ENCODE data around the gene PRTFDC1. TPM values are rescaled to one million over a fixed set of nuclear protein-coding genes. Genes with fewer than 3 reads are reported as not detected.

Gene PRTFDC1
- total RNA-seq, 1 donor from 2014 or later = 14.4 TPM

DNA sequence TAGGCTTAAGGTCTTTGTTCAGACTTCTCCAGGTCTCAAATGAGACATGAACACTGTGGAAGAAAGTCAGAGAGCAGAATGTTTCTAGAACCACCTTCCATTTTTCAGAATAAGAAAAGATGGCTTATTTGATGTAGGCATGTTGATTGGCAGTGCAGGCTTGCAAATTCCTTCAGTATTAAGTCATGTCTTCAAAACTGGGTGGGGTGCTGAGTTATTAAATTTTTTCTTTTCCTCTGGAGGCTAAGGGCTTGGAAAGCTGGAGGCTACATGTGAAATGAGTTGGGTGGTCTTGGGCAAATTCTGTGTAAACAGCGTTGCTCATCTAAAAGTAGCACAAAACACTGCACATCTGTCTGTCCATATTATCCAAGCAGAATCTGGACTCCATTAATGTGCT lies 62.8 kb downstream of the PRTFDC1 start:
- peaks cover 3% of the 10 kb centered on the region for H3K27me3 Mint-ChIP-seq (ENCODE audit: unreplicated experiment)
- H3K4me1 Mint-ChIP-seq (ENCODE audit: low read depth, unreplicated experiment) = peaks cover 2% of the 10 kb centered on the region
- TF ChIP-seq, protein P1, sequence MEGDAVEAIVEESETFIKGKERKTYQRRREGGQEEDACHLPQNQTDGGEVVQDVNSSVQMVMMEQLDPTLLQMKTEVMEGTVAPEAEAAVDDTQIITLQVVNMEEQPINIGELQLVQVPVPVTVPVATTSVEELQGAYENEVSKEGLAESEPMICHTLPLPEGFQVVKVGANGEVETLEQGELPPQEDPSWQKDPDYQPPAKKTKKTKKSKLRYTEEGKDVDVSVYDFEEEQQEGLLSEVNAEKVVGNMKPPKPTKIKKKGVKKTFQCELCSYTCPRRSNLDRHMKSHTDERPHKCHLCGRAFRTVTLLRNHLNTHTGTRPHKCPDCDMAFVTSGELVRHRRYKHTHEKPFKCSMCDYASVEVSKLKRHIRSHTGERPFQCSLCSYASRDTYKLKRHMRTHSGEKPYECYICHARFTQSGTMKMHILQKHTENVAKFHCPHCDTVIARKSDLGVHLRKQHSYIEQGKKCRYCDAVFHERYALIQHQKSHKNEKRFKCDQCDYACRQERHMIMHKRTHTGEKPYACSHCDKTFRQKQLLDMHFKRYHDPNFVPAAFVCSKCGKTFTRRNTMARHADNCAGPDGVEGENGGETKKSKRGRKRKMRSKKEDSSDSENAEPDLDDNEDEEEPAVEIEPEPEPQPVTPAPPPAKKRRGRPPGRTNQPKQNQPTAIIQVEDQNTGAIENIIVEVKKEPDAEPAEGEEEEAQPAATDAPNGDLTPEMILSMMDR (IDR thresholded peaks at IDR 0.05; ENCODE audit: partially characterized antibody, unreplicated experiment) = no peak
- no peak for DNase-seq
- no peaks in the 10 kb centered on the region for H3K9me3 Mint-ChIP-seq (ENCODE audit: unreplicated experiment)
- no peak overlapping the region for H3K4me3 Mint-ChIP-seq (ENCODE audit: unreplicated experiment)
- no peaks in the 10 kb centered on the region for H3K36me3 Mint-ChIP-seq (ENCODE audit: unreplicated experiment)
- H3K27ac Mint-ChIP-seq (ENCODE audit: unreplicated experiment) = no peak overlapping the region

DNA sequence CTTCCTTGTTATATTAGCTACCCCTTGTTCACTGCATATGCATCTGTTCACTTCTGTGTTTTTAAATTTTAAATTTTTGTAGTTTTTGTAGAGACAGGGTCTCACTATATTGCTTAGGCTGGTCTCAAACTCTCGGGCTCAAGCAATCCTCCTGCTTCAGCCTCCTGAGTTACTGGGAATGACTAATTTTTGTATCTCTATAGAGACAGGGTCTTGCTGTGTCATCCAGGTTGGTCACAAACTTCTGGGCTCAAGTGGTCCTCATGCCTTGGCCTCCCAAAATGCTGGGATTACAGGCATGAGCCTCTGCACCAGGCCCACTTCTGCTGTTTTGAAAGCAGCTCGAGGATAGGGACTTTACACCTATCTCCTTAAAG lies 64.6 kb downstream of the PRTFDC1 start:
- Mint-ChIP-seq H3K4me3 (ENCODE audit: unreplicated experiment) (no peak overlapping the region), H3K4me1 (ENCODE audit: low read depth, unreplicated experiment) (peaks cover 2% of the 10 kb centered on the region), H3K27ac (ENCODE audit: unreplicated experiment) (no peak overlapping the region)

DNA sequence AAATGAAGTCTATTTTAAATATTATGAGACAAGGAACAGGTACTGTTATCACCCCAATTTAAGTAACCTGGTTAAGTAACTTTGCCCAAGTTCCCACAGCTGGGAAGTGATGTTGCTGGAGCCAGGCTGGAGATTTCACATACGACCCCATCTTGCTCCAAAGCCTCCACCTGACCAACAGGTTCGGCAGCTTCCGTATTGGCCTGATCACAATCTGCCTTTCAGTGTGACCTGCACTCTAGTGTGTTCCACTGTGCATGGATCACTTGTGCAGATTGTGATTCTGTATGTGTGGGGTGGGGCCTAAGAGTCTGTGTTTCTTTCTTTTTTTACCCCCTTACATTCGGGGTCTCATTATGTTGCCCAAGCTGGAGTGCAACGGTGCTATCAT lies 66.1 kb downstream of the PRTFDC1 start:
- no peak overlapping the region for H3K27ac Mint-ChIP-seq (ENCODE audit: unreplicated experiment)

More for the DNA sequence above, 64.6 kb downstream of the PRTFDC1 start:
- Mint-ChIP-seq H3K27me3 (ENCODE audit: unreplicated experiment) (peaks cover 3% of the 10 kb centered on the region), H3K36me3 (ENCODE audit: unreplicated experiment) (no peaks in the 10 kb centered on the region), H3K9me3 (ENCODE audit: unreplicated experiment) (no peaks in the 10 kb centered on the region)
- TF ChIP-seq, protein P1 (IDR thresholded peaks at IDR 0.05; ENCODE audit: partially characterized antibody, unreplicated experiment) = no peak
- DNase-seq = no peak

DNA sequence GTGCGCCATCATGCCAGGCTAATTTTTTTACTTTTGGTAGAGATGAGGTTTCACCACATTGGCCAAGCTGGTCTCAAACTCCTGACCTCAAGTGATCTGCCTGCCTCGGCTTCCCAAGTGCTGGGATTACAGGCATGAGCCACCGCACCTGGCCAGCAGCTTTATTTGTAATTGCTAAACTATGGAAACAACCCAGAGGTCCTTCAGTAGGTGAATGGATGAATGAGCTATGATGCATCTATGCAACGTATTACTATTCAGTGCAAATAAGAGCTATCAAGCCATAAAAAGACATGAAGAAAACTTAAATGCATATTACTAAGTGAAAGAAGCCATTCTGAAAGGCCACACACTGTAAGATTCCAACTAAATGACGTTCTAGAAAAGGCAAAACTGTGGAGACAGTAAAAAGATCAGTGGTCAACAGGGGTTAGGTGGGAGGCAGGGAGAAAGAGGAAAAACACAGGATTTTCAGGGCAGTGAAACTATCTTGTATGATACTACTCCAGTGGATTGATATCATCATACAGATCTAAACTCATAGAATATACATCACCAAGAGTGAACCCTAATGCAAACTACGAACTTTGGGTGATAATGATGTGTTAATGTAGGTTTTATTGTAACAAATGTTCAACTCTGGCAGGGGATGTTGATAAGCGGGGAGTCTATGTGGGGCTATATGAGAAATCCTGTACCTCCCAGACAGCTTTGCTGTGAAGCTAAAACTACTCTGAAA lies 66.7 kb downstream of the PRTFDC1 start:
- Mint-ChIP-seq H3K4me3 (ENCODE audit: unreplicated experiment) (no peak overlapping the region), H3K9me3 (ENCODE audit: unreplicated experiment) (no peaks in the 10 kb centered on the region), H3K27me3 (ENCODE audit: unreplicated experiment) (peaks cover 1% of the 10 kb centered on the region), H3K4me1 (ENCODE audit: low read depth, unreplicated experiment) (peaks cover 2% of the 10 kb centered on the region), H3K36me3 (ENCODE audit: unreplicated experiment) (no peaks in the 10 kb centered on the region), H3K27ac (ENCODE audit: unreplicated experiment) (no peak overlapping the region)
- TF ChIP-seq, protein P1 (IDR thresholded peaks at IDR 0.05; ENCODE audit: partially characterized antibody, unreplicated experiment) = no peak
- no peak for DNase-seq

More for the DNA sequence above, 66.1 kb downstream of the PRTFDC1 start:
- Mint-ChIP-seq H3K4me1 (ENCODE audit: low read depth, unreplicated experiment) (peaks cover 2% of the 10 kb centered on the region), H3K4me3 (ENCODE audit: unreplicated experiment) (no peak overlapping the region), H3K9me3 (ENCODE audit: unreplicated experiment) (no peaks in the 10 kb centered on the region), H3K27me3 (ENCODE audit: unreplicated experiment) (peaks cover 3% of the 10 kb centered on the region), H3K36me3 (ENCODE audit: unreplicated experiment) (no peaks in the 10 kb centered on the region)
- DNase-seq = no peak
- TF ChIP-seq, protein P1 (IDR thresholded peaks at IDR 0.05; ENCODE audit: partially characterized antibody, unreplicated experiment) = no peak

- H3K27ac Mint-ChIP-seq (ENCODE audit: unreplicated experiment) = no peak overlapping the region
- H3K9me3 Mint-ChIP-seq (ENCODE audit: unreplicated experiment) = no peaks in the 10 kb centered on the region
- H3K4me1 Mint-ChIP-seq (ENCODE audit: low read depth, unreplicated experiment) = peaks cover 5% of the 10 kb centered on the region
- no peak for DNase-seq
- H3K36me3 Mint-ChIP-seq (ENCODE audit: unreplicated experiment) = no peaks in the 10 kb centered on the region
- no peaks in the 10 kb centered on the region for H3K27me3 Mint-ChIP-seq (ENCODE audit: unreplicated experiment)
- TF ChIP-seq, protein P1 (IDR thresholded peaks at IDR 0.05; ENCODE audit: partially characterized antibody, unreplicated experiment) = no peak
- no peak overlapping the region for H3K4me3 Mint-ChIP-seq (ENCODE audit: unreplicated experiment)
These were observed 67.6 kb downstream of the PRTFDC1 start for GRCh38 chr10:24884793-24885192.

All from glutamatergic neuron (in vitro differentiated cells).